ENCODE data around the gene TMEM235.

TMEM235 gene

GRCh38 chr17:78266771-78267170 lies 35.3 kb downstream of the TMEM235 start:
- DNase-seq (ENCODE audit: low read depth, low spot score): no peak
- no peak overlapping the region for H3K4me3 ChIP-seq (ENCODE audit: low read length)

- no peak for DNase-seq (ENCODE audit: low read depth, low spot score)
- H3K4me3 ChIP-seq (ENCODE audit: low read length): no peak overlapping the region
These were observed 36.0 kb downstream of the TMEM235 start for GRCh38 chr17:78267253-78268073.

- DNase-seq (ENCODE audit: low read depth, low spot score): no peak
- H3K4me3 ChIP-seq (ENCODE audit: low read length): no peak overlapping the region
These were observed 36.9 kb downstream of the TMEM235 start for GRCh38 chr17:78268191-78268874.

GRCh38 chr17:78268951-78269905 lies 37.8 kb downstream of the TMEM235 start:
- H3K4me3 ChIP-seq (ENCODE audit: low read length): no peak overlapping the region
- DNase-seq (ENCODE audit: low read depth, low spot score): no peak

GRCh38 chr17:78269955-78270381 lies 38.5 kb downstream of the TMEM235 start:
- H3K4me3 ChIP-seq (ENCODE audit: low read length): no peak overlapping the region
- no peak for DNase-seq (ENCODE audit: low read depth, low spot score)

- no peak for DNase-seq (ENCODE audit: low read depth, low spot score)
- peak overlapping the region; percentile 21 for H3K4me3 ChIP-seq (ENCODE audit: low read length)
These were observed 40.2 kb downstream of the TMEM235 start for GRCh38 chr17:78271419-78272170.

GRCh38 chr17:78272181-78272913 lies 40.9 kb downstream of the TMEM235 start:
- H3K4me3 ChIP-seq (ENCODE audit: low read length): peak overlapping the region; percentile 21
- peak; percentile 69 for DNase-seq (ENCODE audit: low read depth, low spot score)

GRCh38 chr17:78272914-78273258 lies 41.5 kb downstream of the TMEM235 start:
- no peak overlapping the region for H3K4me3 ChIP-seq (ENCODE audit: low read length)
- DNase-seq (ENCODE audit: low read depth, low spot score): no peak

GRCh38 chr17:78273813-78274212 lies 42.4 kb downstream of the TMEM235 start:
- no peak overlapping the region for H3K4me3 ChIP-seq (ENCODE audit: low read length)
- no peak for DNase-seq (ENCODE audit: low read depth, low spot score)

- H3K4me3 ChIP-seq (ENCODE audit: low read length): no peak overlapping the region
These were observed 43.9 kb downstream of the TMEM235 start for GRCh38 chr17:78275355-78275754.

GRCh38 chr17:78276098-78276887 lies 44.9 kb downstream of the TMEM235 start:
- no peak overlapping the region for H3K4me3 ChIP-seq (ENCODE audit: low read length)
- no peak for DNase-seq (ENCODE audit: low read depth, low spot score)

More at GRCh38 chr17:78275355-78275754, 43.9 kb downstream of the TMEM235 start:
- DNase-seq (ENCODE audit: low read depth, low spot score): no peak

- H3K4me3 ChIP-seq (ENCODE audit: low read length): no peak overlapping the region
- no peak for DNase-seq (ENCODE audit: low read depth, low spot score)
These were observed 46.8 kb downstream of the TMEM235 start for GRCh38 chr17:78278139-78278741.

GRCh38 chr17:78279360-78279990 lies 48.0 kb downstream of the TMEM235 start:
- H3K4me3 ChIP-seq (ENCODE audit: low read length): no peak overlapping the region
- DNase-seq (ENCODE audit: low read depth, low spot score): no peak

GRCh38 chr17:78281249-78281845 lies 49.9 kb downstream of the TMEM235 start:
- no peak overlapping the region for H3K4me3 ChIP-seq (ENCODE audit: low read length)

GRCh38 chr17:78284146-78284545 lies 52.7 kb downstream of the TMEM235 start:
- DNase-seq (ENCODE audit: low read depth, low spot score): no peak
- H3K4me3 ChIP-seq (ENCODE audit: low read length): no peak overlapping the region

More at GRCh38 chr17:78281249-78281845, 49.9 kb downstream of the TMEM235 start:
- DNase-seq (ENCODE audit: low read depth, low spot score): no peak

- H3K4me3 ChIP-seq (ENCODE audit: low read length): no peak overlapping the region
- no peak for DNase-seq (ENCODE audit: low read depth, low spot score)
These were observed 57.6 kb downstream of the TMEM235 start for GRCh38 chr17:78289004-78289403.

All from Jurkat, Clone E6-1 (cell line).